Fibroblast of pulmonary artery (primary cell): ENCODE data around the gene QPRT.
"Not testable (repeated sequence)": the region's sequence is repeated elsewhere in the genome, so short reads cannot be mapped to it uniquely, and the experiment has no call there.

Source experiments
- DNase-seq: peaks from one replicate; pipeline ENCODE4 v3.0.0-alpha.2; 2010; ENCODE audit warnings: low read depth
- H3K4me3 ChIP-seq: replicated peaks from 2 replicates; pipeline ENCODE4 v1.5.1; 2011; ENCODE audit warnings: low read depth, mild to moderate bottlenecking, control low read depth, low read length, moderate library complexity
- CTCF ChIP-seq: IDR thresholded peaks from 2 replicates; pipeline ENCODE4 v1.5.1; 2011; ENCODE audit warnings: mild to moderate bottlenecking, control low read depth, low read length, inconsistent platforms; ENCODE audit errors: missing control alignments

The QPRT gene

GRCh38 chr16:29653471-29653870, 25.5 kb upstream of the QPRT start:
- no peak overlapping the region for H3K4me3 ChIP-seq
- no peak for DNase-seq
- TF ChIP-seq CTCF, result no peak

- not testable (repeated sequence) for DNase-seq, H3K4me3 ChIP-seq
Observed at GRCh38 chr16:29653890-29654289, 25.1 kb upstream of the QPRT start.

- no peak overlapping the region for H3K4me3 ChIP-seq
- DNase-seq, result no peak
- TF ChIP-seq CTCF, result no peak
Observed at GRCh38 chr16:29656688-29657523, 22.1 kb upstream of the QPRT start.

GRCh38 chr16:29658705-29659104, 20.3 kb upstream of the QPRT start:
- DNase-seq, result no peak
- no peak for TF ChIP-seq CTCF
- H3K4me3 ChIP-seq, result no peak overlapping the region

GRCh38 chr16:29662000-29662728, 16.8 kb upstream of the QPRT start:
- H3K4me3 ChIP-seq, result no peak overlapping the region
- no peak for TF ChIP-seq CTCF
- DNase-seq, result no peak

- H3K4me3 ChIP-seq, result no peak overlapping the region
- no peak for DNase-seq
- TF ChIP-seq CTCF, result no peak
Observed at GRCh38 chr16:29662729-29663015, 16.3 kb upstream of the QPRT start.

GRCh38 chr16:29663016-29663806, 15.8 kb upstream of the QPRT start, which contains the start of gene SPN:
Gene SPN (plus strand): TSS chr16:29663247. CDS start chr16:29663729, 482 bp downstream.
- TF ChIP-seq CTCF, result no peak
- no peak for DNase-seq
- no peak within 1 kb of the TSS for H3K4me3 ChIP-seq
